T-helper 9 cell (primary cell): Measurements from ENCODE around the gene ZCWPW1.

Experiments used
- DNase-seq: peaks from one replicate; pipeline ENCODE4 v3.0.0-alpha.2; 2020

Gene ZCWPW1

DNA sequence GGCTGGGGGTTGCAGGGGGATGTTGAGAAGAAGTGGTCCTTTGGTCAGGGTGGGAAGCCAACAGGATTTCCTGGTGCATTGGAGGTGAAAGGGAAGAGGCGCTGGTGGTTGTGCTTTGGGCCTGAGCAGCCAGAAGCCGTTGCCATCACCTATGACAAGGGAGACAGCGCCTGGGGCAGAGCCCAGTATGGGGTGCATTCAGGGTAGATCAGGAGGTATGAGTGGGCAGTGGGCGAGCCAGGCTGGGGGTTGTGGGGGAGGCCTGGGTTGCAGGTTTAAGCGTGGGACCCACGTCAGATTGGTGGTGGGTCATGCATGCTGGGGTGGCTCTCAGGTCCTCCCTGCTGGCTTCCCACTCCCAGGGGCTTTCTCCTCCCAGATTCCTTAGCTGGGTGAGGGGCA, 76.8 kb downstream of the ZCWPW1 start:
- DNase-seq: no peak
